Muscle layer of colon (tissue), 2 donors: ENCODE results near the gene PPFIBP2.

ENCODE experiments used
- H3K27ac ChIP-seq: one replicate; pipeline ENCODE4 v1.7.0; 2013; ENCODE audit warnings: low read depth, mild to moderate bottlenecking, low read length, moderate library complexity
- H3K27me3 ChIP-seq, 2 donors: one replicate each; pipeline ENCODE4 v1.7.0; 2013; ENCODE audit warnings: low read length in 2 of 2, mild to moderate bottlenecking in 2 of 2; ENCODE audit not compliant: insufficient read depth in 2 of 2, control insufficient read depth in 1 of 2
- H3K36me3 ChIP-seq: one replicate; pipeline ENCODE4 v1.7.0; 2013; ENCODE audit warnings: mild to moderate bottlenecking, low read length; ENCODE audit not compliant: insufficient read depth
- H3K4me1 ChIP-seq: one replicate; pipeline ENCODE4 v1.7.0; 2013; ENCODE audit warnings: mild to moderate bottlenecking, low read length; ENCODE audit not compliant: insufficient read depth
- H3K4me3 ChIP-seq, 2 donors: one replicate each; pipeline ENCODE4 v1.7.0; 2013; ENCODE audit warnings: low read length in 2 of 2, low read depth in 1 of 2, mild to moderate bottlenecking in 1 of 2, moderate library complexity in 1 of 2
- H3K9ac ChIP-seq: one replicate; pipeline ENCODE4 v1.7.0; 2013; ENCODE audit warnings: low read length
- H3K9me3 ChIP-seq: one replicate; pipeline ENCODE4 v1.7.0; 2013; ENCODE audit warnings: mild to moderate bottlenecking, low read length
- donor health status: abdominal sarcoma.
- donor health status: Adenocarcinoma of cecum.

Gene PPFIBP2

DNA sequence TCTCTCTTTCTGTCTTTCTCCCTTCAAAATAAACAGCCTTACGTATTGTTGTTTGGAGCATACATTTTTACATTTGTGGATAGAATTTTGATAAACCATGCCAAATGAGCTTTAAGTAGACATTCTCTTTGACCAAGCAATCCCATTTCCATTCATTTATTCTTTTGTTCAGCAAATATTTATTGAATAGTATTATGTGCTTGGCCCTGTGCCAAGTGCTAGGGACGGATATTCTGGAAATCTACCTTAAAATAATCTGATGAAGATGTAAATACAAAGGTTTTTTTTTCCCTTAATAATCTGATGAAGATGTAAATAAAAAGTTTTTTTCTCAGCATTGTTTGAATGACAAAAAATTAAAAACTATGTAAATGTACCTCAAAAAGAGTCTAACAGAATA is 26.4 kb upstream of the PPFIBP2 start:
- H3K4me3 ChIP-seq, result peak overlapping the region in 1 of 2 donors; percentile 48
- H3K4me1 ChIP-seq, result no peaks in the 10 kb centered on the region
- no peaks in the 10 kb centered on the region for H3K36me3 ChIP-seq
- H3K27me3 ChIP-seq, result no peaks in the 10 kb centered on the region
- no peaks in the 10 kb centered on the region for H3K9me3 ChIP-seq
- no peak overlapping the region for H3K9ac ChIP-seq
- H3K27ac ChIP-seq, result no peak overlapping the region

- H3K36me3 ChIP-seq, result no peaks in the 10 kb centered on the region
- H3K4me1 ChIP-seq, result no peaks in the 10 kb centered on the region
- H3K27ac ChIP-seq, result no peak overlapping the region
- no peak overlapping the region for H3K4me3 ChIP-seq
- no peaks in the 10 kb centered on the region for H3K27me3 ChIP-seq
- no peak overlapping the region for H3K9ac ChIP-seq
- no peaks in the 10 kb centered on the region for H3K9me3 ChIP-seq
Observed at GRCh38 chr11:7488681-7489080, 25.1 kb upstream of the PPFIBP2 start.

GRCh38 chr11:7489376-7489775 is 24.4 kb upstream of the PPFIBP2 start:
- Histone ChIP-seq H3K9me3 (no peaks in the 10 kb centered on the region), H3K27ac (no peak overlapping the region), H3K4me3 (no peak overlapping the region), H3K4me1 (no peaks in the 10 kb centered on the region), H3K9ac (no peak overlapping the region), H3K36me3 (no peaks in the 10 kb centered on the region), H3K27me3 (no peaks in the 10 kb centered on the region)

GRCh38 chr11:7490054-7490453 is 23.7 kb upstream of the PPFIBP2 start:
- Histone ChIP-seq H3K27ac (no peak overlapping the region), H3K4me3 (no peak overlapping the region), H3K36me3 (no peaks in the 10 kb centered on the region), H3K27me3 (no peaks in the 10 kb centered on the region), H3K9me3 (no peaks in the 10 kb centered on the region), H3K9ac (no peak overlapping the region), H3K4me1 (no peaks in the 10 kb centered on the region)

GRCh38 chr11:7490535-7490934 is 23.3 kb upstream of the PPFIBP2 start:
- no peaks in the 10 kb centered on the region for H3K27me3 ChIP-seq
- H3K4me1 ChIP-seq, result no peaks in the 10 kb centered on the region
- H3K4me3 ChIP-seq, result no peak overlapping the region
- H3K36me3 ChIP-seq, result no peaks in the 10 kb centered on the region
- H3K9me3 ChIP-seq, result no peaks in the 10 kb centered on the region
- H3K9ac ChIP-seq, result no peak overlapping the region
- H3K27ac ChIP-seq, result no peak overlapping the region

DNA sequence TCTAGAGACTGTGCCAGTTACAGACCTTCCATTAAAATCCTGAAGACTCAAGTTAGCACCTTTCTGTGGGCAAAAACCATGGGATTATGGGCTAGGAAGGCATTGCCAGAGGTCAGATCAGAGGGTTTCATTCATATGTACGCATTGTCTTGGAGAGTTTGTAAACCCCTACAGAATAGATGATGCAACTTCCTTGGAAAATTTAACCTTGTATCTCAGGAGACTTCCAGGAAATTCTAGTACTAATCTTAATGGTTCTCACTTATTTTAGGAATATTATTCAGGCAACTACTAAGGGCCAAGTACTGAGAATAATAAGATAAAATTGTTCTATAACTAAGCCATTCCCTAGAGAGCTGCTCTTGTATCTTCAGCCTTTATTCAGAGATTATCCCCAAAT is 21.5 kb upstream of the PPFIBP2 start:
- H3K27me3 ChIP-seq, result no peaks in the 10 kb centered on the region
- H3K36me3 ChIP-seq, result no peaks in the 10 kb centered on the region
- no peaks in the 10 kb centered on the region for H3K4me1 ChIP-seq
- no peak overlapping the region for H3K27ac ChIP-seq
- H3K9ac ChIP-seq, result no peak overlapping the region
- no peak overlapping the region for H3K4me3 ChIP-seq
- H3K9me3 ChIP-seq, result no peaks in the 10 kb centered on the region

GRCh38 chr11:7493670-7494069 is 20.1 kb upstream of the PPFIBP2 start:
- H3K27me3 ChIP-seq, result no peaks in the 10 kb centered on the region
- H3K27ac ChIP-seq, result no peak overlapping the region
- H3K36me3 ChIP-seq, result no peaks in the 10 kb centered on the region
- no peak overlapping the region for H3K4me3 ChIP-seq
- no peak overlapping the region for H3K9ac ChIP-seq
- H3K4me1 ChIP-seq, result no peaks in the 10 kb centered on the region
- H3K9me3 ChIP-seq, result no peaks in the 10 kb centered on the region

- Histone ChIP-seq H3K9ac (no peak overlapping the region), H3K27me3 (no peaks in the 10 kb centered on the region), H3K27ac (no peak overlapping the region), H3K4me1 (no peaks in the 10 kb centered on the region), H3K9me3 (no peaks in the 10 kb centered on the region), H3K4me3 (no peak overlapping the region), H3K36me3 (no peaks in the 10 kb centered on the region)
Observed at GRCh38 chr11:7494086-7494745, 19.6 kb upstream of the PPFIBP2 start.

GRCh38 chr11:7495882-7496551 is 17.8 kb upstream of the PPFIBP2 start:
- Histone ChIP-seq H3K4me3 (no peak overlapping the region), H3K27ac (no peak overlapping the region), H3K4me1 (no peaks in the 10 kb centered on the region), H3K36me3 (no peaks in the 10 kb centered on the region), H3K9ac (no peak overlapping the region), H3K27me3 (no peaks in the 10 kb centered on the region), H3K9me3 (no peaks in the 10 kb centered on the region)

DNA sequence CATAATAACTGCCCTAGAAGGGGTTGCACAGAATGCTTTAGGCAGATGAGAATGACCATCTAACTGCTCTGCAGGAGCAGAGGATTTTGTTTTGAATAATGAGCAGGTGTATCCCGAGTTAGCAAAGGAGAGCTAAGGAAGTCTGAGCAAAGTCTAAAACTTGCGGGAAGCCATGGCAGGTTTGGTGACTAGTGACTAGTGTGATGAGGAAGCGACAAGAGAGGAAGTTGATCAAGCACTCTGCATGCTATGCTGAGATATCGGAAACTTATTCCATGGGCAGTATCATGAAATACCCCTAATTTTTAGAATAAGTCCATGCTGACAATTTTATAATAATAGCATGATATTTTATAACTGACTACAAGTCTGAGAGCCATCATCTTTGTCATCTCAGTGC is 15.6 kb upstream of the PPFIBP2 start:
- H3K9ac ChIP-seq, result no peak overlapping the region
- no peaks in the 10 kb centered on the region for H3K36me3 ChIP-seq
- H3K9me3 ChIP-seq, result no peaks in the 10 kb centered on the region
- H3K4me1 ChIP-seq, result no peaks in the 10 kb centered on the region
- H3K27ac ChIP-seq, result no peak overlapping the region
- H3K4me3 ChIP-seq, result no peak overlapping the region
- no peaks in the 10 kb centered on the region for H3K27me3 ChIP-seq

DNA sequence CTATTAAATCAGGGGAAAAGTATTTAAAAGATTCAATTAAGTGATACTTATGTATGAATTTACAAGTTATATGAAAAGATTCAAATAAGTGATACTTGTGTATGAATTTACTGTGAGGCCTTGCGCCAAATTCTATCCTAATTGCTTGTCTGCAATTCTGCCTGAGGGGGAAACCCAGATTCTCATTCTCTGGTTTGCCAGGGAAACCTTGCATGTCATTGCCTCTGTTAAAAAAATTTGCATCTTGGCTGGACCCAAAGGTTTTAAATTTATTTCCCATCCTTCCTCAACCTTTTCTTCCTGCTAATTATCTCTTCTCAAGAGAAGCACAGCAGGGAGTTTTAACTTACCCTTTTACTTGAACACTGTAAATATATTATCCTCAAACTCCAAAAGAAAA is 14.7 kb upstream of the PPFIBP2 start:
- no peaks in the 10 kb centered on the region for H3K36me3 ChIP-seq
- no peak overlapping the region for H3K27ac ChIP-seq
- H3K27me3 ChIP-seq, result no peaks in the 10 kb centered on the region
- no peak overlapping the region for H3K4me3 ChIP-seq
- no peaks in the 10 kb centered on the region for H3K9me3 ChIP-seq
- no peaks in the 10 kb centered on the region for H3K4me1 ChIP-seq
- no peak overlapping the region for H3K9ac ChIP-seq

DNA sequence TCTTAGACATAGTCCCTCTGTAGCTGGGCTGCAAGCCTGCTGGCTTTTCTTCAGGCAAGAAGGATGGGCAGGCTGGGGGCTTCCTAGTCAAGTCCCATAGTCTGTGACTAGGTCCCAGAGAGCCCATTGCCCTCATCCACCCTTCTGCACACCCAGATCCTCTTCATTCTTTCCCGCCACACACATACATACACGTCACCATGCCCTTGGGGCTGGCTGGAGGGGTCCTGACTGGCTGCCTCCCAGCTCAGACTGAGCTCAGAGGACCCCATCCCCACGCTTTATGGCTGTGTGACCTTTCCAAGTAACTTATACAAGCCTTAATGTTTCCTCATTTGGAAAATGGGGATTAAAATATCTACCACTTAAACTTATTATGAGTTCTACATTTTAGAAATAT is 13.5 kb upstream of the PPFIBP2 start:
- H3K9ac ChIP-seq, result no peak overlapping the region
- no peak overlapping the region for H3K27ac ChIP-seq
- no peak overlapping the region for H3K4me3 ChIP-seq
- no peaks in the 10 kb centered on the region for H3K36me3 ChIP-seq
- H3K9me3 ChIP-seq, result no peaks in the 10 kb centered on the region
- no peaks in the 10 kb centered on the region for H3K4me1 ChIP-seq
- H3K27me3 ChIP-seq, result no peaks in the 10 kb centered on the region
